PFSK-1 (cell line): ENCODE results near the gene ASB13.

ENCODE experiments used
- POLR2AphosphoS5 ChIP-seq: IDR thresholded peaks from 2 replicates; pipeline ENCODE4 v1.6.1; 2012; ENCODE audit warnings: low read depth, mild to moderate bottlenecking, control low read depth, low read length, moderate library complexity
- REST ChIP-seq, 2 experiments: IDR thresholded peaks; 2 replicates each; pipeline versions ENCODE4 v1.6.1 to v1.8.0; 2011 to 2012; ENCODE audit warnings: low read depth in 2 of 2, low read length in 2 of 2, control low read depth in 1 of 2, inconsistent platforms in 1 of 2, mild to moderate bottlenecking in 1 of 2, moderate library complexity in 1 of 2; ENCODE audit not compliant: insufficient read depth in 1 of 2
- SIN3A ChIP-seq: IDR thresholded peaks from 2 replicates; pipeline ENCODE4 v1.6.1; 2012; ENCODE audit warnings: mild to moderate bottlenecking, low read length, moderate library complexity, borderline replicate concordance; ENCODE audit not compliant: insufficient read depth
- TAF1 ChIP-seq: IDR thresholded peaks from 2 replicates; pipeline ENCODE4 v1.6.1; 2012; ENCODE audit warnings: low read length, control low read depth, borderline replicate concordance; ENCODE audit not compliant: insufficient read depth

- TF ChIP-seq REST (IDR thresholded peaks at IDR 0.05; ENCODE audit: insufficient read depth in 1 of 2, low read depth in 2 of 2, low read length in 2 of 2) (no peak), TAF1 (no peak), POLR2AphosphoS5 (no peak), SIN3A (no peak)
These were observed 36.9 kb downstream of the ASB13 start for GRCh38 chr10:5629303-5630111.
